Measurements from ENCODE around the gene NDUFA6. TPM values are rescaled to one million over a fixed set of nuclear protein-coding genes. Genes with fewer than 3 reads are reported as not detected.
"Not testable (repeated sequence)": the region's sequence is repeated elsewhere in the genome, so short reads cannot be mapped to it uniquely, and the experiment has no call there.

NDUFA6 gene
- polyA plus RNA-seq, 6 donors from 2014 or later, result 96.8 to 110 (median 104) TPM

DNA sequence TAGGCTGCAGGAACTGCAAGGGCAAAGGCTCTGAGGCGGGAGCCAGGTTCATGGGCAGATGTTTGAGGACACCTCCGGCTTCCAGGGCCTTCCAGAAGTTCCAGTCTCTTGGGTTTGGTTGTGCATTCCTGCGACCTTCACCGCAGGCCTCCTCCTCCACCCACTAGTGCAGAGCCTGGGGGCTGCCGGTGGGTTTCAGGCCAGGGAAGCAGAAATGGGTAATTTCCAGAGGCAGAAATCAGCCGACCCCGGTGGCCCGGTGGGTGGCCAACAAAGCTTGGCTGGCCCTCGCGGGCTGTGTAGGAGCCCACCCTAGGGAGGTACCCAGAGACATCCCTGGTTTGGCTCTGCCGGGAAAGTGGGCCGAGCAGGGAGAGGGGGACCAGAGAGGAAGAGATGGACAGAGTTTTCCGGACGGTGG lies 16.9 kb downstream of the NDUFA6 start:
- H3K27ac Mint-ChIP-seq, result peak overlapping the region in 2 of 6 donors; percentile 31 to 75
- H3K27me3 Mint-ChIP-seq, result no peaks in the 10 kb centered on the region
- peaks cover 30 to 52% (median 33%) of the 10 kb centered on the region in 3 donors for H3K4me1 Mint-ChIP-seq
- H3K9me3 Mint-ChIP-seq, result no peaks in the 10 kb centered on the region
- peak overlapping the region; percentile 59 to 86 (median 74) for H3K4me3 Mint-ChIP-seq
- DNase-seq (no peak), ATAC-seq (ENCODE audit: low read depth in 2 of 2) (no peak)
- no peaks in the 10 kb centered on the region for H3K36me3 Mint-ChIP-seq

DNA sequence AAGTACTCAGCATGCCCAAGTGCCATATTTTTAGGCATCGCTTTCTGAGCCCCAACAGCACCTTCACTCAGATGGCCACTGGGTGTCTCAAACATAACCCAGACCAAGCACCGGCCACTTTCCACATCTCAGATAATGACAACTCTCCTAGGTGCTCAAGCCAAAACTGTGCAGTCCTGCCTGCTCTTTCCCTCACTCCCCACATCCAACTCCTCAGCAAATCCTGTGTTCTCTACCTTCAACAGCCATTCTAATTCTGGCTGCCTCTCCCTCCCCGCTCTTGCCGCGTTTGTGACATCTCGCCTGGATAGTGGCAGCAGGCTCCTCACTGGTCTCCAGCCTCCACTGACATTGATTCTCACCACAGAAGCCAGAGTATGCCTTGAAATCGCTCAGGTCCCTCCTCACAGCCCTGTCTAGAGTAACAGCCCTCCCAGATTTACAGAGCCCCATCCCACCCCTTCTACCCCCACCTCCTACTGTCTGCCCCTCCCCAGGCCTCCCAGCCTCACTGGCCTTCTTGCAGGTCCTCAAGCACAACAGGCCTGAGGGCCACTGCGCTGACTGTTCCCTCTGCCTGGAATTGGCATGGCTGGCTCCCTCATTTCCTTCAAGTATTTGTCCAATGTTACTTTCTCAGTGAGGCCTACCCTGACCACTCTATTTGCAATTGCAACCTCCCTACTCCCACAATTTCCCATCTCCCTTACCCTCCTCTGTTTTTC lies 17.8 kb downstream of the NDUFA6 start:
- H3K4me1 Mint-ChIP-seq, result peaks cover 30 to 49% (median 33%) of the 10 kb centered on the region in 3 donors
- H3K9me3 Mint-ChIP-seq, result no peaks in the 10 kb centered on the region

DNA sequence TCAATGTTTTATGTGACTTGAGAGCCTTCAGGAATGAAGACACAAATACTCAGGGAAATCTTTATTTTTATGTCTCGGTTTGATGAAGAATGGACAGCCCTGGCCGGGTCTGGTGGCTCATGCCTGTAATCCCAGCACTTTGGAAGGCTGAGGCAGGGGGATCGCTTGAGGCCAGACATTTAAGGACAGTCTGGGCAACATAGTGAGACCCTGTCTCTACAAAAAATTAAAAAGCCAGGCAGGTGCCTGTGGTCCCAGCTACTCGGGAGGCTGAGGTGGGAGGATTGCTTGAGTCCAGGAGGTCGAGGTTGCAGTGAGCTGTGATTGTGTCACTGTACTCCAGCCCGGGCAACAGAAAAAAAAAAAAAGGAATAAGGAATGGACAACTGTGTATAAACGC lies 19.1 kb downstream of the NDUFA6 start:
- peaks cover 30 to 50% (median 33%) of the 10 kb centered on the region in 3 donors for H3K4me1 Mint-ChIP-seq
- H3K4me3 Mint-ChIP-seq, result peak overlapping the region; percentile 52 to 98 (median 94)

More for the DNA sequence above, 17.8 kb downstream of the NDUFA6 start:
- no peak for DNase-seq
- Mint-ChIP-seq H3K36me3 (no peaks in the 10 kb centered on the region), H3K27ac (peak overlapping the region in 4 of 6 donors; percentile 35 to 77 (median 66)), H3K27me3 (no peaks in the 10 kb centered on the region), H3K4me3 (peak overlapping the region in 7 of 8 donors; percentile 59 to 81 (median 74))
- ATAC-seq (ENCODE audit: low read depth in 2 of 2), result no peak

DNA sequence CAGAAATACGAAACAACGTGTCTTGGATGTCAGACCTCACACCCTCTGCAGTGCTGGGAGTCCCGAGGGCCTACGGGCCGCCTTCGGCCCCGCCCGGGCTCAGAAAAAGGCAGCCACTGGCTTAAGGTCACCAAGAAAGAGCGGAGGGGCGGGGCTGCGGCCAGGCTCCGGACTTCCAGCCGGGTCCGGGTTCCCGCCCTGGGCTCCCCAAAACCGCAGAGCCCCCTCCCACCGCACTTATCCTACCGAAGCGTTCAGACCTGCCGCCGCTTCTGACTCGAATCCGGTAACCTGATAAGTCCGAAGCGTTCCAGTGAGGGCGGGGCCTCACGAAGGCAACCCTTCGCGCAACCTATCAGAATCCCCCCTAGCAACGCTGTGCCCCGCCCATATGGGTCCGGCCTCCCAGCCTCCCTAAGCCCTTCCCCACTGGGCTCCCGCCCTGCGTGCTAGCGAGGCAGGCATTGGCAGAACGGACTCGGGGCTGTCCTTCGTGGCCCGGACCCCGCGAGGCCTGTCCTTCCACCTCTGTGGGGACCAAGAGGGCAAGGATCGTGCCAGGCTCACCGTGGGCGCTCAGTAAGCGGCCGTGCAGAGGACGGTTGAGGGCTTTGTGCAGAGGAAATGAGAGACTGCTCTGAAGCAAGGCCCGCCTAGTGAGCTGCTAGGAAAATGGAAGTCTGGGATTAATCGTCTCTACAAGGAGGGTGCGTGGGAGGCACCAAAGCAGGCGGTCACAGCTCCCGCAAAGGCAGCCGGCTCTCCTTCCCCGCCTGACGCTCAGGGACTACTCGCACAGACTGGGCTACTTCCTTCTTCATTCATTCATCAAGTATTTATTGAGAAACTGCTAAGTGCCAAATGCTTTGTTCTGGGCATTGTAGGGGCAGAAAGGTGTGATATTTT lies 19.8 kb downstream of the NDUFA6 start, which contains the start of gene NAGA:
TSS of gene NAGA (minus strand) at position 296 of the 906 bp plus-strand sequence. CDS start 515 bp downstream, outside the sequence.
- DNase-seq, result peak; percentile 90
- Mint-ChIP-seq H3K4me3 (peak within 1 kb of the TSS; percentile 92 to 98 (median 94)), H3K27ac (peak within 1 kb of the TSS; percentile 74 to 95 (median 88)), H3K27me3 (no peaks in the 10 kb centered on the region), H3K36me3 (peaks cover 5 to 9% of the 10 kb centered on the region in 2 donors), H3K9me3 (no peaks in the 10 kb centered on the region), H3K4me1 (peaks cover 30 to 50% (median 33%) of the 10 kb centered on the region in 3 donors)
- ATAC-seq (ENCODE audit: low read depth in 2 of 2), result peak; percentile 95 to 96

More for the DNA sequence above, 19.1 kb downstream of the NDUFA6 start:
- H3K27me3 Mint-ChIP-seq; H3K36me3 Mint-ChIP-seq; ATAC-seq (ENCODE audit: low read depth in 2 of 2); DNase-seq; H3K9me3 Mint-ChIP-seq: not testable (repeated sequence)
- peak overlapping the region in 4 of 6 donors; percentile 10 to 92 (median 76) for H3K27ac Mint-ChIP-seq

DNA sequence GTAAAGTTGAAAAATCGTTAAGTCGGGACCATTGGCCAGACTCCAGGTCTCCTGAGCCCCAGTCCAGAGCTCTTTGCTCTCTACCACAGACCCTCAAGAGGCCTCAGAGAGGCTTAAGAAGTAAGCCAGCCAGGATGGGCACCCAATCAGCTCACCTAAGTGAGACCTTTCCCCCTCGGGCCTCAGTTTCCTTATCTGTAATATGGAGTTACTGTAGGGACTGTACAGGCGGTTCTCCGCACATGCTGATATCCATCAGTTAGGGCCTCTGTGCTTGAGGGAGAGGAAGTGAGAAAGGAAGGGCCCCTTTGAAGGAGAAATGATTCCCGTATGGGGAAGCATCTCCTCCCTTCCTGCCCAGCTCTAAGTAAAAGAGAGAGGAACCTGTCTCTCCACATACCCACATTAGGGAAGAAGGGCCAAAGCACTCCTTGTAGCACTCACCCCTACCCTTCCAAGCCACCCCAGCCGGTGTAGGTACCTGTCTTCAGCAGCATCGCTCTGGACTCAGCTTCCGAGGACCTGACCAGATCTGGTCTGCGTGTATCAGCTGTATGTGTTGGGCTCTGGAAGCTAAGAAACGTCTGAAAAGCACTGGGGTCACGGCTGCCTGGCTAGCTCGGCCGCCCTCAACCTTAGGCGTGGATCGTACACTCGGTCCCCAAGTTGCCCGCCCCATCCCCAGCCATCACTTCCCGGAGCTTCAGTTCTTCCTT lies 20.6 kb downstream of the NDUFA6 start:
- Mint-ChIP-seq H3K4me1 (peaks cover 27 to 46% (median 33%) of the 10 kb centered on the region in 3 donors), H3K9me3 (no peaks in the 10 kb centered on the region), H3K27me3 (no peaks in the 10 kb centered on the region), H3K4me3 (peak overlapping the region; percentile 92 to 98 (median 94)), H3K27ac (peak overlapping the region; percentile 72 to 95 (median 80)), H3K36me3 (peaks cover 13 to 17% of the 10 kb centered on the region in 2 donors)
- peak; percentile 1 to 6 for ATAC-seq (ENCODE audit: low read depth in 2 of 2)
- DNase-seq, result no peak

DNA sequence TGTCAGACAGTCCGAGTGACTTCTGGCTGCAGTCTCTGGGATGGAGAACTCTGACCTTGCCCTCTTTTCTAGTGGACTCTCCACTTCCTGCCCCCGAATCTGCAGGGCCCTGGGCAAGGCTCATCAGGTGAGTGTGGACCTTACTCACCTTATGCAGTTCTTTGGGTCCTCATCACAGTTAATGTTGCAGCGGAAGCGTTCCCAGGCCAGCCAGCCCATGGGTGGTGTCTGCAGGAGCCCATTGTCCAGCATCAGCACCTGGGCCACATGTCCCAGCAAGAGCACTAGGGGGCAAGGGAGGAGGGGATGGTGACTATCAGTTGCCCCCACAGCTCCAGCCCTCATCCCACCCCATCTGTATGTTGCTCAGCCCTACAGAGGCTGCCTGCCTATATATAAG lies 22.3 kb downstream of the NDUFA6 start:
- Mint-ChIP-seq H3K4me3 (peak overlapping the region in 1 of 8 donors; percentile 16), H3K27ac (no peak overlapping the region), H3K36me3 (peaks cover 18 to 19% of the 10 kb centered on the region in 2 donors)

DNA sequence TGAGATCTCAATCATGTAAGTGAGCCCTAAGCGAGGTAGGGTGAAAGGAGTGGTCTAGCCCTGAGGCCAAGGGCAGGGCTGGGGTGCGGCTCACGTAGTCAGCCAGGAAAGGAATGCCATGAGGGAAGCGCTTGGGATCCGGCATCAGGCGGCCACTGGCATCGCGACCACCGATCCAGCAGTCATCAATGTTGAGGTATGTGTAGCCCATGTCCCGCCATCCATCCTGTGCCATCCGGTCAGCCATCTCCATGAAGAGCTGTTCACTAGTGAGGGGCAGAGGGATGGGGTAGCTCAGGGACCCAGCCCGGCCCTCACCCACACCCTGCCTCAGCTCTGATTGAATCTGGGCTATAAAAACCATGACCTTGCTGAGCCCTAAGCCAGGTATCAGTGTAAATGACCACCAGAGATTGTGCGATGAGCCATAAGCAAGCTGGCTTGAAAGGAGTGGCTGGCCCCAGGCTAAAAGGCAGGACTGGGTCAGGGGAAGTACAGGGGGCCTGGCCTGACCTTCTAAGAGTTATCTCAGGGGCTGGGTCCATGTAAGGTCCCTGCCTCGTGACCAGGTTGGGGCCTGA lies 22.8 kb downstream of the NDUFA6 start:
- H3K4me3 Mint-ChIP-seq, result no peak overlapping the region
- DNase-seq, result no peak
- peaks cover 19 to 23% of the 10 kb centered on the region in 2 donors for H3K36me3 Mint-ChIP-seq
- H3K27me3 Mint-ChIP-seq, result no peaks in the 10 kb centered on the region
- ATAC-seq (ENCODE audit: low read depth in 2 of 2), result no peak
- H3K4me1 Mint-ChIP-seq, result peaks cover 19 to 38% (median 26%) of the 10 kb centered on the region in 3 donors
- H3K27ac Mint-ChIP-seq, result peak overlapping the region in 1 of 6 donors; percentile 86
- H3K9me3 Mint-ChIP-seq, result no peaks in the 10 kb centered on the region

More for the DNA sequence above, 22.3 kb downstream of the NDUFA6 start:
- Mint-ChIP-seq H3K4me1 (peaks cover 24 to 42% (median 31%) of the 10 kb centered on the region in 3 donors), H3K9me3 (no peaks in the 10 kb centered on the region), H3K27me3 (no peaks in the 10 kb centered on the region)
- ATAC-seq (ENCODE audit: low read depth in 2 of 2) (no peak), DNase-seq (no peak)

DNA sequence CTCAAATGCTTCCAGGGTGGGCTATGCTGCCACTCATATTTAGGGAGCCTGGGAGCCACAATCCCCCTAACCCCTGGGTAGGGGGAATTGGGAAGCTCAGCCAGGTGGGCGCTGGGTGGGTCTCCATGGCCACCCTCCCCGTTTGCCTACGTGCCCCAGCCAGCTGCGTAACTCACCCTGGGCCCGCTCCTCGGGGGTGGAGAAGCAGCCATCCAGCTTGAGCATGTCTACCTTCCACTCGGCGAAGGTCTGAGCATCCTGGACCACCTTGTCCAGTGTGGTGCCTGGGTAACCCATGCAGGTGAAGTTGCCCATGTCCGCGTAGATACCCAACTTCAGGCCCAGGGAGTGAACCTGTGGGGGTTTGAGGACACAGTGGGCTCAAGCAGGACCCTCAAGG lies 23.6 kb downstream of the NDUFA6 start:
- Mint-ChIP-seq H3K27me3 (no peaks in the 10 kb centered on the region), H3K36me3 (peaks cover 19 to 23% of the 10 kb centered on the region in 2 donors), H3K27ac (no peak overlapping the region), H3K4me3 (no peak overlapping the region), H3K9me3 (no peaks in the 10 kb centered on the region), H3K4me1 (peaks cover 17 to 34% (median 23%) of the 10 kb centered on the region in 3 donors)
- ATAC-seq (ENCODE audit: low read depth in 2 of 2), result no peak
- no peak for DNase-seq

DNA sequence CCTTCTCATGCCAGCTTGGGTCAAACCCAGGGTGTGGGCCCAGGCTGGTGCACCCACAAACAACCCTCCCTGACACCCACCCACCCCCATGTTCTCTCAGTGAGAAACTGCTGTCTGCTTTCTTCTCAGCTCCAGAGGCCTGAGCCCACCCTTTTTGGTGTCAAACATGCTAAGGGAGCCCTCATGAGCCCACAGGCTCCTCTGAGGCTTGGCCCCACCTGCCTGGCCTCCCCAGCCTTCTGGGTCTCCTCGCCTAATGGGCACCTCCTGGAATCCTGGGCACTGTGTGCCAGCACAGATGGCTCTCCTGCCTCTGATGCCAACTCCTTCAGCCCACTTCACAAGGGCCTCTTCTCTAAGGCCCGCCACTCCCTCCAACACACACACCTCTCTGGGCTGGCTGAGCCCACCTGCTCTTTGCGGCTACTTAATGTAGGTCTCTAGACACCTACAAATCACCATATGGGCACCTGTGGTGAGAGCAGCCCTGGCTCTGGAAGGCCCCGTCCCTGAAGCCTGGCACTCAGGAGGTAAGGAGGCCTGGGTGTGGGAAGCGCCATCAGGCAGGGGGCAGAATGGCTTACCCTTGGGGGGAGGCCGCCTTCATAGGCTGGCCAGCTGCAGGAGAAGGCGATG lies 24.3 kb downstream of the NDUFA6 start:
- Mint-ChIP-seq H3K27me3 (no peaks in the 10 kb centered on the region), H3K4me1 (peaks cover 15 to 28% (median 17%) of the 10 kb centered on the region in 3 donors), H3K4me3 (no peak overlapping the region), H3K36me3 (peaks cover 21 to 23% of the 10 kb centered on the region in 2 donors), H3K9me3 (no peaks in the 10 kb centered on the region), H3K27ac (no peak overlapping the region)
- no peak for DNase-seq
- no peak for ATAC-seq (ENCODE audit: low read depth in 2 of 2)

DNA sequence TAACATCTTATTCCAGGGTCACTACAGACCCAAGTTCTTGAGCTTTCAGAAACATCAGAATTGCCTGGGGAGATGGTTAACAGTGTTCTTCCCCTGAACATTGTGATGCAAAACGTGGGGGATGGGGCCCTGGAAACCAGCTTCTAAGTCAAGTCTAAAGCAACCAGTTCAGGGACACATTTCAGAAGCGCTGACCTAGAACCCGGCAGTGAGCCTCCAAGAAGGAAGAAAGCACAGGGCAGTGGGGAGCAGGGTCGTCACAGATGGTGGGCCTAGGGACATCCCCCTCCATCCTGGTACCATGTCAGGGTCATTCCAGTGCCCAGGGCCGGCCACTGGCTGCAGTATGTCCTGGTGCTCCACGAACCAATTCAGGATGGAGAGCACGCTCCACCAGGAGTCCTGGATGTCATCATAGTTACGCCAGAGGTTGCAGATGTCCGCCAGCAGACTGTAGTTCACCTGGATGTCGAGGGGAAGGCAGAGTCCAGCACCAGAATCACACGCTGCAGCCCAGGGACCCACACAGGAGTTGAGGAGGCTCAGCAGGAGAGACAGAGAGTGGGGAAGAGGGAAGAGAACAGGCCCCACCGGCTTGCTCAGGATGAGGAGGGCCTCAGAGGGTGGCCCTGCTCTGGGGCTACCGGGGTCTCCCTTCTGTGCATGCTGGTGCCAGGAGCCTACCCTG lies 25.0 kb downstream of the NDUFA6 start:
- no peaks in the 10 kb centered on the region for H3K27me3 Mint-ChIP-seq
- no peak overlapping the region for H3K4me3 Mint-ChIP-seq
- H3K36me3 Mint-ChIP-seq, result peaks cover 23 to 26% of the 10 kb centered on the region in 2 donors
- H3K27ac Mint-ChIP-seq, result peak overlapping the region in 1 of 6 donors; percentile 67
- peaks cover 9 to 21% (median 11%) of the 10 kb centered on the region in 3 donors for H3K4me1 Mint-ChIP-seq
- no peak for DNase-seq
- H3K9me3 Mint-ChIP-seq, result no peaks in the 10 kb centered on the region
- no peak for ATAC-seq (ENCODE audit: low read depth in 2 of 2)

DNA sequence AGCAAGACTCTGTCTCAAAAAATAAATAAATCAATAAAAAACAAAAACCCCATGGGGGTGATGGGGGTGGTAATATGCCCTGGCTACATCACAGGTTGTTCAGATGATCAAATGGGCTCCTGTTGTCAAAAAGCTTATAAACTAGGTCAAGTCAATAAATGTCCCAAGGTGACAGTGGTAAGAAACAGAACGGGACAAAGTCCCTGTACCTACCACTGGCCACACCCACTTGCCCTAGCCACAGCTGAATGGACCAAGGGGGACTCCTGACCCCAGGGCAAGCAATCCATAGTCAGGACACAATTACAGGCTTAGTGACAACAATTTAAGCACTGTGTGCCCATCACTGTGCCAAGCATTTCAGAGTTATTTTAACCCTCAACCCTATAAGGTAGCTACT lies 25.9 kb downstream of the NDUFA6 start:
- Mint-ChIP-seq H3K4me1 (peaks cover 0 to 13% (median 1%) of the 10 kb centered on the region in 3 donors), H3K4me3 (no peak overlapping the region), H3K9me3 (no peaks in the 10 kb centered on the region), H3K27me3 (no peaks in the 10 kb centered on the region), H3K27ac (no peak overlapping the region), H3K36me3 (peaks cover 23 to 26% of the 10 kb centered on the region in 2 donors)
- DNase-seq, result no peak
- no peak for ATAC-seq (ENCODE audit: low read depth in 2 of 2)
